HepG2 (cell line): ENCODE results near the gene ZNF490. TPM values are rescaled to one million over a fixed set of nuclear protein-coding genes. Genes with fewer than 3 reads are reported as not detected.

Experiments used
- GATA4 ChIP-seq: sonication (generic); IDR thresholded peaks from 2 replicates; pipeline ENCODE4 v1.6.1; 2016; ENCODE audit warnings: antibody characterized with exemption, low read depth, borderline replicate concordance
- HNF4G ChIP-seq, 2 experiments: sonication (generic) in 1 of 2; formaldehyde crosslinking in 1 of 2; IDR thresholded peaks; 2 replicates each; pipeline versions ENCODE4 v1.4.0 to v1.6.1; 2011 to 2020; ENCODE audit warnings: borderline replicate concordance in 2 of 2, low read depth in 2 of 2, mild to moderate bottlenecking in 2 of 2, low read length in 1 of 2, missing genetic modification reagents in 1 of 2, moderate library complexity in 1 of 2
- NR2F6 ChIP-seq, 2 experiments: IDR thresholded peaks; 2 replicates each; pipeline ENCODE4 v1.6.1; 2016; ENCODE audit warnings: antibody characterized with exemption in 1 of 2, mild to moderate bottlenecking in 1 of 2
- POGZ ChIP-seq: sonication (generic); formaldehyde crosslinking; IDR thresholded peaks from 2 replicates; pipeline ENCODE4 v1.4.0; 2020; ENCODE audit warnings: mild to moderate bottlenecking, missing genetic modification reagents
- PRMT3 ChIP-seq: sonication (generic); formaldehyde crosslinking; IDR thresholded peaks from 2 replicates; pipeline ENCODE4 v1.8.1; 2022; ENCODE audit warnings: low read depth, mild to moderate bottlenecking, moderate library complexity, missing genetic modification reagents, borderline replicate concordance
- RXRA ChIP-seq: sonication (generic); formaldehyde crosslinking; IDR thresholded peaks from 2 replicates; pipeline ENCODE4 v1.5.1; 2020; ENCODE audit warnings: missing genetic modification reagents
- SIN3B ChIP-seq: fragments of 150-350 bp; IDR thresholded peaks from 2 replicates; pipeline ENCODE4 v1.6.1; 2014; ENCODE audit warnings: low read length
- SNAPC2 ChIP-seq: sonication (generic); formaldehyde crosslinking; IDR thresholded peaks from 2 replicates; pipeline ENCODE4 v1.8.1; 2022; ENCODE audit warnings: mild to moderate bottlenecking, missing genetic modification reagents
- SUZ12 ChIP-seq: fragments of 150-350 bp; IDR thresholded peaks from 2 replicates; pipeline ENCODE4 v1.6.1; 2014; ENCODE audit warnings: low read depth, low read length
- TBX3 ChIP-seq: fragments of 450-650 bp; IDR thresholded peaks from 2 replicates; pipeline ENCODE4 v1.6.1; 2017; ENCODE audit warnings: antibody characterized with exemption, mild to moderate bottlenecking, inconsistent platforms, borderline replicate concordance
- TMF1 ChIP-seq: sonication (generic); formaldehyde crosslinking; IDR thresholded peaks from 2 replicates; pipeline ENCODE4 v1.8.1; 2022; ENCODE audit warnings: low read depth, missing genetic modification reagents
- ZBTB8A ChIP-seq: sonication (generic); formaldehyde crosslinking; IDR thresholded peaks from 2 replicates; pipeline ENCODE4 v1.4.0; 2020; ENCODE audit warnings: mild to moderate bottlenecking, low read depth, missing genetic modification reagents, borderline replicate concordance
- ZNF570 ChIP-seq: sonication (generic); formaldehyde crosslinking; IDR thresholded peaks from 2 replicates; pipeline ENCODE4 v1.4.0; 2020; ENCODE audit warnings: mild to moderate bottlenecking, missing genetic modification reagents, borderline replicate concordance
- ZNF614 ChIP-seq: IDR thresholded peaks from 2 replicates; pipeline ENCODE4 v1.6.1; 2018; ENCODE audit warnings: missing biosample characterization, missing genetic modification reagents, inconsistent platforms, borderline replicate concordance
- ZNF850 ChIP-seq: sonication (generic); formaldehyde crosslinking; conservative IDR thresholded peaks from 2 replicates; pipeline ENCODE4 v1.9.0; 2021; ENCODE audit warnings: mild to moderate bottlenecking, missing genetic modification reagents
- polyA plus RNA-seq, 8 experiments: library from polyadenylated mRNA; depleted of rRNA in 3 of 8; stranded (reverse) in 7 of 8; unstranded in 1 of 8; fragments of >200 nt; fragmentation: Illumina TruSeq in 4 of 8; extraction: Trizol in 4 of 8; gene quantifications; 2 replicates each; pipeline versions ENCODE4 v1.2.1 to v1.2.3, GENCODE V29; 2011 to 2016; ENCODE audit warnings: low read depth in 4 of 8, missing spikeins in 1 of 8, mixed read lengths in 1 of 8; ENCODE audit not compliant: insufficient read depth in 1 of 8
- total RNA-seq, 5 experiments: library from RNA; depleted of rRNA; stranded (reverse); fragments of >200 nt; fragmentation: Illumina TruSeq; extraction: Trizol; gene quantifications; 2 replicates each; pipeline ENCODE4 v1.2.3, GENCODE V29; 2016; ENCODE audit warnings: low read depth in 1 of 5
- TF ChIP-seq, protein P1 (sequence below): sonication (generic); formaldehyde crosslinking; IDR thresholded peaks from 2 replicates; pipeline ENCODE4 v1.5.0; 2020; ENCODE audit warnings: mild to moderate bottlenecking, missing genetic modification reagents, borderline replicate concordance
- TF ChIP-seq, protein P2 (sequence below): sonication (generic); formaldehyde crosslinking; IDR thresholded peaks from 2 replicates; pipeline ENCODE4 v1.5.0; 2020; ENCODE audit warnings: missing genetic modification reagents
- TF ChIP-seq, protein P3 (sequence below): sonication (generic); formaldehyde crosslinking; IDR thresholded peaks from 2 replicates; pipeline ENCODE4 v1.8.1; 2023; ENCODE audit warnings: mild to moderate bottlenecking, moderate library complexity, missing genetic modification reagents

Gene ZNF490
- total and polyA plus RNA-seq, 2 of the 13 experiments (the other 11 are each of a cell fraction or from before 2014, with no cell fraction given) = 1.3 to 2.9 TPM

DNA sequence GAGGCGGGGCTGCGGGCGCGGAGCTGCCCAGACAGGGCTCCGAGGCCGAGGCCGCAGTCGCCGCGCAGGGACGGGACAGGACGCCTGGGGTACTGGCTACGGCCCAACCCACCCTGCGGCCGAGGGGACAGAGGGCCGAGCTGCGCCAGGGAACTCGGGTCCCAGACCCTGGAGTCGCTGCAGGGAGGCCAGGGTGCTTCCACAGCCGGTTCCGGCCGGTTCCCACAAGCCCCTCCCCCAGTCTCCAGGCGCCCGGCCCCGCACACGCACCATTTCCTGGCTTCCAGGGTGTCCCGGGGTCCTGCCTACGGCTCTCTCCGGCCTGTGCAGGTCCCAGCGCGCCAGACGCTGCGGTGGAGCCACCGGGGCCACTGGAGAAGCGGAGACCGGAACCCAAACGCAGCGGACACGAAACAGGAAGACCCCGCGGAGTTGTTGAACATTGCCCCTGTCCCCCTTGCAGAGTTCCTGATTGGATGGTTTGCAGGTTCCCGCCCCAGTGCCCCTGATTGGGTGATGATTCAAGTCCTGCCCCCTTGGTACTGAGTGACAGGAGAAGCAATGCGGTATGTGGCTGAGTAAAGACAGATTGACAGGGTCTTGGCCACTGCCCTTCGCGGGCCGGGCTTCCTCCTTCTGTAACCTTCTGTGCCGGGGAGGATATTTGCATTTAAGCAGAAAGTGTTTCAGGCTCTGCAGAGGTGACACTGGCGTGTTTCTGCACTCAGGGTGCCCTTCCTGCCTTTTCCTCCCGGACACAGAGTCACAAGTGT lies 59.4 kb downstream of the ZNF490 start, which contains the start of gene ZNF564 (continued):
- TF ChIP-seq, protein P1, sequence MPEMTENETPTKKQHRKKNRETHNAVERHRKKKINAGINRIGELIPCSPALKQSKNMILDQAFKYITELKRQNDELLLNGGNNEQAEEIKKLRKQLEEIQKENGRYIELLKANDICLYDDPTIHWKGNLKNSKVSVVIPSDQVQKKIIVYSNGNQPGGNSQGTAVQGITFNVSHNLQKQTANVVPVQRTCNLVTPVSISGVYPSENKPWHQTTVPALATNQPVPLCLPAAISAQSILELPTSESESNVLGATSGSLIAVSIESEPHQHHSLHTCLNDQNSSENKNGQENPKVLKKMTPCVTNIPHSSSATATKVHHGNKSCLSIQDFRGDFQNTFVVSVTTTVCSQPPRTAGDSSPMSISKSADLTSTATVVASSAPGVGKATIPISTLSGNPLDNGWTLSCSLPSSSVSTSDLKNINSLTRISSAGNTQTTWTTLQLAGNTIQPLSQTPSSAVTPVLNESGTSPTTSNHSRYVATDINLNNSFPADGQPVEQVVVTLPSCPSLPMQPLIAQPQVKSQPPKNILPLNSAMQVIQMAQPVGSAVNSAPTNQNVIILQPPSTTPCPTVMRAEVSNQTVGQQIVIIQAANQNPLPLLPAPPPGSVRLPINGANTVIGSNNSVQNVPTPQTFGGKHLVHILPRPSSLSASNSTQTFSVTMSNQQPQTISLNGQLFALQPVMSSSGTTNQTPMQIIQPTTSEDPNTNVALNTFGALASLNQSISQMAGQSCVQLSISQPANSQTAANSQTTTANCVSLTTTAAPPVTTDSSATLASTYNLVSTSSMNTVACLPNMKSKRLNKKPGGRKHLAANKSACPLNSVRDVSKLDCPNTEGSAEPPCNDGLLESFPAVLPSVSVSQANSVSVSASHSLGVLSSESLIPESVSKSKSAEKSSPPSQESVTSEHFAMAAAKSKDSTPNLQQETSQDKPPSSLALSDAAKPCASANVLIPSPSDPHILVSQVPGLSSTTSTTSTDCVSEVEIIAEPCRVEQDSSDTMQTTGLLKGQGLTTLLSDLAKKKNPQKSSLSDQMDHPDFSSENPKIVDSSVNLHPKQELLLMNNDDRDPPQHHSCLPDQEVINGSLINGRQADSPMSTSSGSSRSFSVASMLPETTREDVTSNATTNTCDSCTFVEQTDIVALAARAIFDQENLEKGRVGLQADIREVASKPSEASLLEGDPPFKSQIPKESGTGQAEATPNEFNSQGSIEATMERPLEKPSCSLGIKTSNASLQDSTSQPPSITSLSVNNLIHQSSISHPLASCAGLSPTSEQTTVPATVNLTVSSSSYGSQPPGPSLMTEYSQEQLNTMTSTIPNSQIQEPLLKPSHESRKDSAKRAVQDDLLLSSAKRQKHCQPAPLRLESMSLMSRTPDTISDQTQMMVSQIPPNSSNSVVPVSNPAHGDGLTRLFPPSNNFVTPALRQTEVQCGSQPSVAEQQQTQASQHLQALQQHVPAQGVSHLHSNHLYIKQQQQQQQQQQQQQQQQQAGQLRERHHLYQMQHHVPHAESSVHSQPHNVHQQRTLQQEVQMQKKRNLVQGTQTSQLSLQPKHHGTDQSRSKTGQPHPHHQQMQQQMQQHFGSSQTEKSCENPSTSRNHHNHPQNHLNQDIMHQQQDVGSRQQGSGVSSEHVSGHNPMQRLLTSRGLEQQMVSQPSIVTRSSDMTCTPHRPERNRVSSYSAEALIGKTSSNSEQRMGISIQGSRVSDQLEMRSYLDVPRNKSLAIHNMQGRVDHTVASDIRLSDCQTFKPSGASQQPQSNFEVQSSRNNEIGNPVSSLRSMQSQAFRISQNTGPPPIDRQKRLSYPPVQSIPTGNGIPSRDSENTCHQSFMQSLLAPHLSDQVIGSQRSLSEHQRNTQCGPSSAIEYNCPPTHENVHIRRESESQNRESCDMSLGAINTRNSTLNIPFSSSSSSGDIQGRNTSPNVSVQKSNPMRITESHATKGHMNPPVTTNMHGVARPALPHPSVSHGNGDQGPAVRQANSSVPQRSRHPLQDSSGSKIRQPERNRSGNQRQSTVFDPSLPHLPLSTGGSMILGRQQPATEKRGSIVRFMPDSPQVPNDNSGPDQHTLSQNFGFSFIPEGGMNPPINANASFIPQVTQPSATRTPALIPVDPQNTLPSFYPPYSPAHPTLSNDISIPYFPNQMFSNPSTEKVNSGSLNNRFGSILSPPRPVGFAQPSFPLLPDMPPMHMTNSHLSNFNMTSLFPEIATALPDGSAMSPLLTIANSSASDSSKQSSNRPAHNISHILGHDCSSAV (CRISPR knock-in tag) = no peak
- TF ChIP-seq TMF1 (CRISPR knock-in tag) = no peak
- TF ChIP-seq, protein P2, sequence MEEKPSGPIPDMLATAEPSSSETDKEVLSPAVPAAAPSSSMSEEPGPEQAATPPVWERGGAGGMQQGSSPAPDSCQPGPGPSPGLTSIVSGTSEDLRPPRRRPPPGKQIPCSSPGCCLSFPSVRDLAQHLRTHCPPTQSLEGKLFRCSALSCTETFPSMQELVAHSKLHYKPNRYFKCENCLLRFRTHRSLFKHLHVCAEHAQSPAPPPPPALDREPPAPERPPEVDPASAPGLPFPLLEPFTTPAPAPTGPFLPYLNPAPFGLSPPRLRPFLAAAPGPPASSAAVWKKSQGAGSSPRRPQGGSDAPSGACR (CRISPR knock-in tag) = peak; percentile 81
- TF ChIP-seq ZNF850 (CRISPR knock-in tag) = peak; percentile 95
- peak; percentile 80 for TF ChIP-seq HNF4G (IDR thresholded peaks at IDR 0.05; ENCODE audit: borderline replicate concordance, low read depth, low read length)
- TF ChIP-seq HNF4G (CRISPR knock-in tag; IDR thresholded peaks at IDR 0.05; ENCODE audit: borderline replicate concordance, low read depth) = peak; percentile 74
- TF ChIP-seq ZNF614 = peak; percentile 80; the same call in 1 of the 2 replicates
- TF ChIP-seq ZNF570 (CRISPR knock-in tag) = no peak
- TF ChIP-seq SNAPC2 = peak; percentile 24
- no peak for TF ChIP-seq PRMT3
- TF ChIP-seq, protein P3, sequence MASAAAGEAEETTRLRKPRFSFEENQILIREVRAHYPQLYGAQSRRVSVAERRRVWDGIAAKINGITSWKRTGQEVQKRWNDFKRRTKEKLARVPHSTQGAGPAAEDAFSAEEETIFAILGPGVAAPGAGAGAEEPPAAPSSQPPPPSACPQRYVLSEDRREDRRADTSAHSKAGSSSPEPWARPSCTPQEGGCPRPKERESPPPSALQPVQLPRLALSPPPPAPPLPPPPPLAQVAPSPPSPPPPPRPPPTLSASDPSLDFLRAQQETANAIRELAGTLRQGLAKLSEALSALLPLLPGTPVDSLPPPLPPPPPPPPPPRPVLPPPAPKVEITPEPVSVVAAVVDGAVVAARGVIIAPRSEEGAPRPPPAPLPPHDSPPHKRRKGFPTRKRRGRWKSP (CRISPR knock-in tag) = peak; percentile 66; the same call in 1 of the 2 replicates
- TF ChIP-seq SUZ12 = no peak
- peak; percentile 75 for TF ChIP-seq POGZ
- TF ChIP-seq NR2F6 (IDR thresholded peaks at IDR 0.05) = no peak
- TF ChIP-seq NR2F6 (CRISPR knock-in tag; IDR thresholded peaks at IDR 0.05) = 0 out of 2 replicates have a peak, but pooled peaks have one; percentile 16
- peak; percentile 7; the same call in 1 of the 2 replicates for TF ChIP-seq GATA4
- peak; percentile 9; the same call in 1 of the 2 replicates for TF ChIP-seq SIN3B
- TF ChIP-seq ZBTB8A (CRISPR knock-in tag) = 0 out of 2 replicates have a peak, but pooled peaks have one; percentile 62
- peak; percentile 53 for TF ChIP-seq RXRA (CRISPR knock-in tag)
- no peak for TF ChIP-seq TBX3
